Measurements from ENCODE around the gene LARGE1.

Gene LARGE1

GRCh38 chr22:33513388-33514338, 406.6 kb downstream of the LARGE1 start:
- H3K4me3 ChIP-seq (ENCODE audit: low read depth, low read length) = no peak overlapping the region
- DNase-seq (ENCODE audit: low read depth) = no peak
- TF ChIP-seq MYC (IDR thresholded peaks at IDR 0.05; ENCODE audit: low read depth, low read length) (no peak), MAX (IDR thresholded peaks at IDR 0.05; ENCODE audit: low read depth, low read length) (no peak), POLR2A (IDR thresholded peaks at IDR 0.05; ENCODE audit: extremely low read depth, insufficient read length) (no peak), CTCF (IDR thresholded peaks at IDR 0.05; ENCODE audit: low read depth, low read length) (no peak)

- DNase-seq (ENCODE audit: low read depth) = no peak
- TF ChIP-seq MAX (IDR thresholded peaks at IDR 0.05; ENCODE audit: low read depth, low read length) = no peak
- TF ChIP-seq CTCF (IDR thresholded peaks at IDR 0.05; ENCODE audit: low read depth, low read length) = no peak
- TF ChIP-seq POLR2A (IDR thresholded peaks at IDR 0.05; ENCODE audit: extremely low read depth, insufficient read length) = no peak
- no peak for TF ChIP-seq MYC (IDR thresholded peaks at IDR 0.05; ENCODE audit: low read depth, low read length)
- H3K4me3 ChIP-seq (ENCODE audit: low read depth, low read length) = no peak overlapping the region
These were observed 407.4 kb downstream of the LARGE1 start for GRCh38 chr22:33512908-33513307.

GRCh38 chr22:33510429-33510904, 409.8 kb downstream of the LARGE1 start:
- TF ChIP-seq POLR2A (IDR thresholded peaks at IDR 0.05; ENCODE audit: extremely low read depth, insufficient read length) (no peak), MAX (IDR thresholded peaks at IDR 0.05; ENCODE audit: low read depth, low read length) (no peak), MYC (IDR thresholded peaks at IDR 0.05; ENCODE audit: low read depth, low read length) (no peak), CTCF (IDR thresholded peaks at IDR 0.05; ENCODE audit: low read depth, low read length) (no peak)
- no peak overlapping the region for H3K4me3 ChIP-seq (ENCODE audit: low read depth, low read length)
- no peak for DNase-seq (ENCODE audit: low read depth)

- no peak for TF ChIP-seq CTCF (IDR thresholded peaks at IDR 0.05; ENCODE audit: low read depth, low read length)
- TF ChIP-seq MAX (IDR thresholded peaks at IDR 0.05; ENCODE audit: low read depth, low read length) = no peak
- TF ChIP-seq MYC (IDR thresholded peaks at IDR 0.05; ENCODE audit: low read depth, low read length) = no peak
- no peak for TF ChIP-seq POLR2A (IDR thresholded peaks at IDR 0.05; ENCODE audit: extremely low read depth, insufficient read length)
- DNase-seq (ENCODE audit: low read depth) = no peak
- no peak overlapping the region for H3K4me3 ChIP-seq (ENCODE audit: low read depth, low read length)
These were observed 415.2 kb downstream of the LARGE1 start for GRCh38 chr22:33504941-33505625.

- H3K4me3 ChIP-seq (ENCODE audit: low read depth, low read length) = no peak overlapping the region
- no peak for TF ChIP-seq MAX (IDR thresholded peaks at IDR 0.05; ENCODE audit: low read depth, low read length)
- no peak for TF ChIP-seq MYC (IDR thresholded peaks at IDR 0.05; ENCODE audit: low read depth, low read length)
- TF ChIP-seq POLR2A (IDR thresholded peaks at IDR 0.05; ENCODE audit: extremely low read depth, insufficient read length) = no peak
- no peak for TF ChIP-seq CTCF (IDR thresholded peaks at IDR 0.05; ENCODE audit: low read depth, low read length)
These were observed 424.2 kb downstream of the LARGE1 start for GRCh38 chr22:33496112-33496511.

More at GRCh38 chr22:33496112-33496511, 424.2 kb downstream of the LARGE1 start:
- no peak for DNase-seq (ENCODE audit: low read depth)

Data from NB4 (cell line).